GM18907 (cell line): ENCODE data around the gene CHRNA9.
"Not testable (repeated sequence)": the region's sequence is repeated elsewhere in the genome, so short reads cannot be mapped to it uniquely, and the experiment has no call there.

ENCODE experiments used
- ATAC-seq: cut with Tn5 transposase; IDR thresholded peaks from one replicate; pipeline ENCODE4 v1.9.1; 2021; ENCODE audit warnings: mild to moderate bottlenecking, moderate library complexity; ENCODE audit not compliant: unreplicated experiment

The CHRNA9 gene, protein sequence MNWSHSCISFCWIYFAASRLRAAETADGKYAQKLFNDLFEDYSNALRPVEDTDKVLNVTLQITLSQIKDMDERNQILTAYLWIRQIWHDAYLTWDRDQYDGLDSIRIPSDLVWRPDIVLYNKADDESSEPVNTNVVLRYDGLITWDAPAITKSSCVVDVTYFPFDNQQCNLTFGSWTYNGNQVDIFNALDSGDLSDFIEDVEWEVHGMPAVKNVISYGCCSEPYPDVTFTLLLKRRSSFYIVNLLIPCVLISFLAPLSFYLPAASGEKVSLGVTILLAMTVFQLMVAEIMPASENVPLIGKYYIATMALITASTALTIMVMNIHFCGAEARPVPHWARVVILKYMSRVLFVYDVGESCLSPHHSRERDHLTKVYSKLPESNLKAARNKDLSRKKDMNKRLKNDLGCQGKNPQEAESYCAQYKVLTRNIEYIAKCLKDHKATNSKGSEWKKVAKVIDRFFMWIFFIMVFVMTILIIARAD

DNA sequence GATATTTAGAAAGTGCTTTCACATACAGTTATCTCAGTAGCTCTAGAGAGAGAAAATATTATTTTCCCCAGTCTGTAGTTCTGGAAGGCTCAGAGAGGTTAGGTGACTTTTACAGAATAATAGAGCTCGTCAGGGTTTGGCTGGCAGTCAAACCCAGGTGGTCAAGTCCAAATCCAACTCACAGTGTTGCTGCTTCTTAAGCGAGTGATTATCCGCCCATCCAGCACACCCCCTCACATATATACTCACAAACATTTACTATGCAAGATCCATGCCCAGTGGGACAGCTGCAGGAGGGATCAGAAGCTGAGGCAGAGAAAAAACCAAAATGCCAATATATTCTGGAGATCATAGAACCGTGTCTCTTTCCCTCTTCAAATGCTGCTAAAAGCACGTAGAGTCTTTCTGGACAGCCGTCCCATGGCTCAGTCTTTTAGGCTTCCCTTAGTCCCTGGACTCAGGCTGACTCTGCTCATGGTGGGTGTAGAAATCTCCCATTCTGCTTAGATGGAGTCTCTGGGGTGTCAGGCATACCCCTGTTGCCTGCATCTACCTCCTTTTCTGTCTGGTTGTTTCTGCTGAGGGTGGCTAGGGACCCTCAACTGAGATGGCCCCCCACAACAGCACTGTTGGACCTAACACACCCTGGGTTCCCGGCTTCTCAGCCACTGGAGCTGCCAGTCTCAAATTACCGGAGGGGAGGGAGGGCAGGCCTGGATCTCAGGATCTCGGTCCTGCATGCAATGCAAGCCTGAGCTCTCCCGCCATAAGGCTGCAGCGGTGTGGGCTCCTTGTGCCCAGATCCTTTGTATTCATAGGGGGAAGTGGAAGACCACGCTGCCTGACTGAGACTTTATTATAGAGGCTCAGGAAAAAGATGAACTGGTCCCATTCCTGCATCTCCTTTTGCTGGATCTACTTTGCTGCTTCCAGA is at the start of gene CHRNA9:
CHRNA9 (plus strand) TSS at position 743 of the 934 bp plus-strand sequence; CDS start at position 878, 135 bp downstream.
- ATAC-seq = no peak

DNA sequence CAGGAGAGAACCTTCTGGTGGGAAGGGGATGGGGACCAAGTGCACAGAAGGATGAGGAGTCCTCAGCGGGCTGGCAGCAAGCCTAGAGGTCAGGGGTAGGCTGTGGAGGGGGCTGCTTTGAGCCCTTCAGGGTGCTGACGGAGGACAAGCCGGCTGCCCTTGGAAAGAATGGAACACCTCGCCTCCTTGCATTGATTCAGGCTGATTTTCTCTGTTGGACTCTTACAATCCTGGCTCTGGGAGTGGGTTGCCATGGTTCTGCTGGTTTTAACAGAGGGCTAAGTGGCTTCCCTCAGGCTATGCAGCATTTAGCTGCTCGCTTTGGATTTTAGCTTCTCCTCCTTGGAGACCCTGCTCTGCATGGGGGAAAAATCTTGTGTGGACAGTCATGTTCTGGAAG is 49.4 kb upstream of the CHRNA9 start:
- no peak for ATAC-seq

- no peak for ATAC-seq
Observed at GRCh38 chr4:40288566-40288965, 46.6 kb upstream of the CHRNA9 start.

- no peak for ATAC-seq
Observed at GRCh38 chr4:40289366-40290188, 45.6 kb upstream of the CHRNA9 start.

- ATAC-seq = not testable (repeated sequence)
Observed at GRCh38 chr4:40290611-40291186, 44.4 kb upstream of the CHRNA9 start.

- ATAC-seq = no peak
Observed at GRCh38 chr4:40292313-40292759, 42.8 kb upstream of the CHRNA9 start.

GRCh38 chr4:40294339-40294738 is 40.8 kb upstream of the CHRNA9 start:
- ATAC-seq = no peak

DNA sequence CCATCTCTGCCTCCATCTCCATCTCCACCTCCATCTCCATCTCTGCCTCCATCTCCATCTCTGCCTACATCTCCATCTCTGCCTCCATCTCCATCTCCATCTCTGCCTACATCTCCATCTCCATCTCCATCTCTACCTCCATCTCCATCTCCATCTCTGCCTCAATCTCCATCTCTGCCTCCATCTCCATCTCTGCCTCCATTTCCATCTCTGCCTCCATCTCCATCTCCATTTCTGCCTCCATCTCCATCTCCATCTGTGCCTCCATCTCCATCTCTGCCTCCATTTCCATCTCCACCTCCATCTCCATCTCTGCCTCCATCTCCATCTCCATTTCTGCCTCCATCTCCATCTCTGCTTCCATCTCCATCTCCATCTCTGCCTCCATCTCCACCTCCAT is 40.1 kb upstream of the CHRNA9 start:
- not testable (repeated sequence) for ATAC-seq

DNA sequence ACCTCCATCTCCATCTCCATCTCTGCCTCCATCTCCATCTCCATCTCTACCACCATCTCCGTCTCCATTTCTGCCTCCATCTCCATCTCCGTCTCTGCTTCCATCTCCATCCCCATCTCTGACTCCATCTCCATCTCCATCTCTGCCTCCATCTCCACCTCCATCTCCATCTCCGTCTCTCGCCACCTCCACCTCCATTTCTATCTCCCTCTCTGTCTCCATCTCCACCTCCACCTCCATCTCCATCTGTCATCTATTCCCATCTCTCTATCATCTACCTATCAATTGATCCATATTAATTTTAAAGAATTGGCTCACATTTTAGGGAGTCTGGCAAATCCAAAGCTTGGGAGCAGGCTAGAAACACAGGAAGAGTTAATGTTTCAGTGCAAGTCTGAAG is 39.6 kb upstream of the CHRNA9 start:
- ATAC-seq = no peak

DNA sequence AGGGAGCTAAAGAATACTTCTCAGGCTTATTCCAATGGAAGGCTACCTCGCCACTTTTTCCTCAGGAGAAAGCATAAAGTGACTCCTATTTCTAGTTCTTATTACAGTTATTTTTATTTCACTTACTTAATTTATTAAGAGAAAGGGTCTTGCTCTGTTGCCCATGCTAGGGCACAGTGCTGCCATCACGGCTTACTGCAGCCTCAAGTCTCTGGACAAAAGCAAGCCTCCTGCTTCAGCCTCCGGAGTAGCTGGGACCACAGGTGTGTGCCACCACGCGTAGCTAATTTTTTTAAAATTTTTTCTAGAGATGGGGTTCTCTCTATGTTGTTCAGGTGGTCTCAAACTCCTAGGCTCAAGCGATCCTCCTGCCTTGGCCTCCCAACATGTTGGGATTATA is 36.0 kb upstream of the CHRNA9 start:
- no peak for ATAC-seq

DNA sequence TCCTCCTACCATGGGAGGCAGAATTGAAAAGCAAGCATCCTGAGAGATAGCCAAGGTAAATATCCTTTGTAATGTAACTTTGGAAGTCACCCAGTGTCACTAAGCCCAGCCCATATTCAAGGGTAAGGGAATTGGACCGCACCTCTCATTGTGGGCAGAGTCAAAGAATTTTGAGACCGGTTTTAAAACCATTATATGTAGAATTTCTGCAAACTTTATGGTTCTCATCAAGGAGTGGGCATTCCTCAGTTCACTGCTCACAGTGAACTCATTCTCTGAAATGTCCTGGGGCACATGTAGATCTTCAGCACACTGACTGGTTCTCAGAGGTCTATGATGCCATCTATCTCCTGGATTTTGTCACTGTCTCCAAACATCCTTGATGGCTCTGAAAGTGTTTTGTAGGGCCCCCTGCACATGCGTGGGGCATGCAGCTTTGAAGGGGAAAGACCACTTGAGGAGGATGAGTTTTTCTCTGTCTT is 35.3 kb upstream of the CHRNA9 start:
- ATAC-seq = no peak

- ATAC-seq = no peak
Observed at GRCh38 chr4:40300371-40301162, 34.6 kb upstream of the CHRNA9 start.

DNA sequence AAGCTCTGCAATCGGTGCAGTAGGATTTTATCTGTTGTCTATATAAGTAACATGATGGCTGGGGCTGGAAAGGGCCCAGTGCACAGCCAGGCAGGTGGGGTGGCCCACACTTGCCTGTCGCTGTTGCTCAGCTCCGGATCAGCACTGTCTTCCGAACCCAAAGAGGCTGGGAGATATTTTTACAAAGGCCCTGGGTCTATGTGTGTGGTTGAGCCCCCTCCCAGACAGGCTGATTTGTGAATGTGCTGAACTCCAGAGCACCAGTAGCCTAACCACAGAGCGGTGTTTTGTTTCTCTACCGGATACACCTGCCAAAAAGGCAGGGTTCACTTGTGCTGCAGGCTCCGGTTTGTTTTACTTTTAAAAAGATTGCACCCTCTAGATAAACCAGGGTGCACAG is 33.5 kb upstream of the CHRNA9 start:
- ATAC-seq = peak; percentile 61

- no peak for ATAC-seq
Observed at GRCh38 chr4:40303751-40304150, 31.4 kb upstream of the CHRNA9 start.

DNA sequence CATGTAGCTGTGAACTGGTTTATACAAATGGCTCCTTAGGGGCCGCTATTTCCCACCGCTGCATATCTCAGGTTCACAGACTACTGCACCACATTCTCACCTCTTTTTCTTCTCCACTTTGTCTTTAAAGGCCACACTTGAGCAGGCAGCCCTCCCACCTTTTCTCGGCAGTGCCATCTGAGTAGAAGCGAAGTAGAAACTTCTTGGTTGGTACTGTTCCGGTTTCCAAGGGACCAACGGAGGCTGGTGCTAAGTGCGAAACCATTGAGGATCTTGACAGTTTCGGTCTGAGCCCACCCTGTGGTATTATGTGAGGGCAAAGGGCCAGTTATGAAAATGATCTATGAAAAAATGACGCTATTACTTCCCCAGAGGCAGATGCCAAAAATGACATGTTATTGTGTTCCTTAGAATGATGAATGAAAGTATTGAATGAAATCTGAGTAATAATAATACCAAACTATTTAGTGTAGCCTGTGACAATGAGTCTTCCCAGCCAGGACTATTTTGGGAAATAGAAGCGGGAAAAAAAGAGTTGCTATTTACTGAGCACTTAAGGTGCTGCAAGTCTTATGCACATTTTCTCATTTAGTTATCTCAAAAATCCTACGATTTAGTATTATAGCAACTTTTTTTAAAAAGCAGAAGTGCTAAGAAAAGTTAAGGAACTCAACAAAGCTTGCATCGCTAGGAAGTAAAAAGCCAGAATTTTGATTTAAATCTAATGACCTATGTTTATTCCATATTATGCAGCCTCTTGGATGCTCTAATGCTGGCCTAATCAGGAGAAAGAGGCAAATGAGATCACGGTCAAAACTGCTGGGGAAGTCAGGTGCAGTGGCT is 29.6 kb upstream of the CHRNA9 start:
- peak; percentile 62 for ATAC-seq

GRCh38 chr4:40306226-40306625 is 28.9 kb upstream of the CHRNA9 start:
- no peak for ATAC-seq

GRCh38 chr4:40306976-40307375 is 28.2 kb upstream of the CHRNA9 start:
- ATAC-seq = no peak
